Activated CD4-positive, alpha-beta T cell treated with anti-CD3 and anti-CD28 coated beads for 4 hours (primary cell): ENCODE measurements around the gene ZNF598.
"Not testable (repeated sequence)": the region's sequence is repeated elsewhere in the genome, so short reads cannot be mapped to it uniquely, and the experiment has no call there.

Experiments
- DNase-seq, 2 donors: peaks; one replicate each; pipeline ENCODE4 v3.0.0-alpha.2; 2020

The ZNF598 gene

GRCh38 chr16:2027024-2028010 is 17.7 kb upstream of the ZNF598 start:
- DNase-seq: peak in 1 of 2 donors; percentile 16

- DNase-seq: peak in 1 of 2 donors; percentile 24
Observed at GRCh38 chr16:2026461-2027023, 16.9 kb upstream of the ZNF598 start, which contains the start of gene NHERF2. TSS of gene NHERF2 (plus strand) at chr16:2026902. CDS start at chr16:2027006, 104 bp downstream.

- no peak for DNase-seq
Observed at GRCh38 chr16:2025878-2026460, 16.3 kb upstream of the ZNF598 start.

GRCh38 chr16:2025251-2025650 is 15.6 kb upstream of the ZNF598 start:
- no peak for DNase-seq

- DNase-seq: no peak
Observed at GRCh38 chr16:2024032-2024420, 14.4 kb upstream of the ZNF598 start.

GRCh38 chr16:2023092-2024031 is 13.7 kb upstream of the ZNF598 start:
- DNase-seq: peak; percentile 90 to 97

GRCh38 chr16:2022723-2023091 is 13.1 kb upstream of the ZNF598 start:
- DNase-seq: no peak

- DNase-seq: no peak
Observed at GRCh38 chr16:2019921-2020831, 10.6 kb upstream of the ZNF598 start.

- DNase-seq: peak in 1 of 2 donors; percentile 26
Observed at GRCh38 chr16:2019518-2019920, 9.9 kb upstream of the ZNF598 start, which contains the start of gene NPW. TSS of gene NPW (plus strand) at chr16:2019785.

GRCh38 chr16:2016407-2016922 is 6.8 kb upstream of the ZNF598 start:
- DNase-seq: no peak

GRCh38 chr16:2015947-2016208 is 6.3 kb upstream of the ZNF598 start:
- no peak for DNase-seq

- DNase-seq: no peak
Observed at GRCh38 chr16:2015117-2015946, 5.7 kb upstream of the ZNF598 start.

GRCh38 chr16:2013527-2013926 is 3.9 kb upstream of the ZNF598 start:
- no peak for DNase-seq

- DNase-seq: not testable (repeated sequence)
Observed at GRCh38 chr16:2011726-2012125, 2.1 kb upstream of the ZNF598 start.

- no peak for DNase-seq
Observed at GRCh38 chr16:2009164-2009711, 383 bp downstream of the ZNF598 start.

- DNase-seq: no peak
Observed at GRCh38 chr16:2008631-2009163, 924 bp downstream of the ZNF598 start.

GRCh38 chr16:2008009-2008526 is 1.6 kb downstream of the ZNF598 start:
- no peak for DNase-seq

GRCh38 chr16:2007081-2007836 is 2.4 kb downstream of the ZNF598 start:
- DNase-seq: no peak

GRCh38 chr16:2006317-2006716 is 3.3 kb downstream of the ZNF598 start:
- DNase-seq: no peak
